ENCODE data around the gene TMIGD2. TPM values are rescaled to one million over a fixed set of nuclear protein-coding genes. Genes with fewer than 3 reads are reported as not detected.
"Not testable (repeated sequence)": the region's sequence is repeated elsewhere in the genome, so short reads cannot be mapped to it uniquely, and the experiment has no call there.

Gene TMIGD2
- polyA plus RNA-seq (2013, experiment 1 of 2; ENCODE audit: insufficient read length) = 0.51 TPM
- 0.20 TPM for polyA plus RNA-seq (2013, experiment 2 of 2; ENCODE audit: insufficient read length)

- no peak for DNase-seq
These were observed at the start of gene TMIGD2 for GRCh38 chr19:4302243-4302640. TSS of gene TMIGD2 (minus strand) at chr19:4302389. CDS start at chr19:4302385, 4 bp downstream.

DNA sequence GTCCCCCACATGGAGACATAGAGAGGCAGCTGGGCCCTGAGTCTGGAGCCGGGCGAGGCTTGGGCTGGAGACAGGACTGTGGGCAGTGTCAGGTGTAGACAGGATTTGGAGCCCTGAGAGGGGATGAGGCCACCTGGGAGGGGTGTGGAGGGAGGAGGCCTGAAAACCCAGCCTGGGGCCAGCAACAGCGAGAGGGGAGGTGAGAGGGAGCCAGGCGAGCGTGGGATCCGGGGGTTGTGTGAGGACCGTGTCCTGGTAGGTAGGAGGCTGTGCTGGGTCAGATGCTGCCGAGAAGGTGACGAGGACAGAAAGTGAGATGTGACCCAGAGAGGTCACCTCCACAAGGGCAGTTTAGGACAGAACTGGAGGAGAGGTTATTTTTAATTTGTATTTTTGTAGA lies 48.5 kb upstream of the TMIGD2 start:
- no peak for DNase-seq

DNA sequence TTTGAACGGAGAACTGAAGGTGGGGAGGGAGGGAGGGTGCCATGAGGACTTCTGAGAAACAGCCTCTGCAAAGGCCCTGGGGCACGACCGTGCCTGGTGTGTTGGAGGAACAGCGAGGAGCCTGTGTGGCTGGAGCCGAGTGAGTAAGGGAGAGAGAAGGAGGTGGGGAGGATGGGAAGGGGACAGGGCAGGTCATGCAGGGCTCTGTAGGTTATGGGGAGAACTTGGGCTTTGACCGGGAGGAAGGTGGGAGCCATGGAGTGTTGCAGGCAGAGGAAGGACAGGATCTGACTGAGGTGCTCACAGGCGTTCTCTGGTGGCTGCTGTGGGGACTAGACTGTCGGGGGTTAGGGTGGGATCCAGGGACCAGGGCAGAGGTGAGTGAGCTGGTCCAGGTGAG lies 47.9 kb upstream of the TMIGD2 start:
- DNase-seq = no peak

- not testable (repeated sequence) for DNase-seq
These were observed 47.0 kb upstream of the TMIGD2 start for GRCh38 chr19:4349225-4349624.

- no peak for DNase-seq
These were observed 45.3 kb upstream of the TMIGD2 start for GRCh38 chr19:4347521-4347920.

DNA sequence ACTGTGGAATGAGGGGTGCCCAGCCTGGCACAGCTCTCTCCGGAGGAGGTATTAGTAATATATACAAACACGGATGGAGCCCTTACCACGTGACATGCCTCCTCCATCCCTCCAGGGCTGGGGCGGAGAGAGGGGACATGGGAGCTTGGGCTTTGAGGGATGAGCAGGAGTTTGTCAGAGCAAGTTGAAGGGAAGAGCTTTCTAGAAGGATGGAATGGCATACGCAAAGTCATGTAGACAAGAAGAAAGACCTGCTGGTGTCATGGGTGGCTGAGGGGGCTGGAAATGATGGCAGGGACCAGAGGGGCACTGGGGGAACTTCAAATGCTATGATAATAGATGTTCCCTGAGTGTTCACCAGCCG lies 43.8 kb upstream of the TMIGD2 start:
- DNase-seq = no peak

DNA sequence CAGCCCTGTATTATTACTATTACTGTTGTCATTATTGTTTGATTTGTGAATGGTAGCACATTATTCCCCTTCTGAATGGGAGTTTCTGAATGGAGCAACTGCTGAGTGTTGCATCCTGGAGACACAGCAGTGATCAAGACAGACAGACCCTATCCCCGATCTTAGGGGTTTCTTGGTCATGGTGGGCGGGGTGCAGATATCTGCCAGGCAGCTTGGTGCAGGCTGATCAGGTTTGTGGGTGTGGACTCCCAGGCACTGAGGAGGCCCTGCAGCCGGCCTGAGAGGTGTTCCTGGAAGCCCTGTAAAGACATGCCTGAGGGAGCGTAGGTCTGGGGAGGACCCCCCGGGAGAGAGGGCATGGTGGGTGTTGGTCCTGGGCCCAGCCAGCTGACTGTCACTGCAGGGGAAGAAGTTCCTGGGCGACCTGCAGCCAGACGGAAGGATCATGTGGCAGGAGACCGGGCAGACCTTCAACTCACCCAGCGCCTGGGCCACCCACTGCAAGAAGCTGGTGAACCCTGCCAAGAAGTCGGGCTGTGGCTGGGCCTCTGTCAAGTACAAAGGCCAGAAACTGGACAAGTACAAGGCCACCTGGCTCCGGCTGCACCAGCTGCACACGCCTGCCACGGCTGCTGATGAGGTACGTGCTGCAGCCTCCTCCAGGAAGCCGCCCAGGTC lies 43.3 kb upstream of the TMIGD2 start:
- no peak for DNase-seq

GRCh38 chr19:4343370-4344307 lies 41.5 kb upstream of the TMIGD2 start, which contains the start of gene MPND:
TSS of gene MPND (plus strand) at chr19:4343562. CDS start at chr19:4343594, 32 bp downstream.
- DNase-seq = peak; percentile 79

DNA sequence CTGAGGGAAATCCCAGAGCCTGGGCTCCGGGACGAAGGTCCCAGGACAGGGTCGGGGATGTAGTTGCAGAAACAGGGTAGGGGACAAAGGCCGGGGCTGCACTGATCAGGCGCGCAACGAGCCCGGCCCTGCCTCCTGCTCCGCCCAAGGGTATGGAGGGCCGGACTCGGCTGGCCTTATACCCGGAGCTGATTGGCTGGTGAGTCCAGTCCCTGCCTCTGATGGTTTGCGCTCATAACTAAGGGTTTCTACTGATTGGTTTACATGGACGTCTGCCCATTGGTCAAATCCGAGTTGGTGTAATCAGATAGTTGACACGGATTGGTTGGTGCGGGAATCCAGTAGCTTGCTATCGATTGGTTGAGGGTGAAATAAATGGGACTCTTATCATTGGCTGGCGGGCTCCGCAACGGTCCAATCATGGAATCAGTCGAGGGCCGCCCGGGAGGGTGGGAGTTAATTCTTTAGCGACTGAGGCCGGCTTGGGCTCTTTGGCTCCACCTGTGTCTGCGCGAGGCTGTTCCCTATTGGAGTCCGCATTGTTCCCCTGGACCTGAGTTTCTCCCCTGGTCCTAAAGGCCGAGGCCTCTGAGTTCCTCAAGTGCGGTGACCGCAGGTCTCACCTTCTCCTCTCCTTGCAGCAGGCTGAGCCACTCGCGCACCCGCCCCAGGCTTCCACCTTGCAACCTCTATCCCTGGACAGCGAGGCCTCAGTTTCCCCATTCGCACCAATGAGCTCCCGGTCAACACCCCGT lies 40.6 kb upstream of the TMIGD2 start:
- peak; percentile 100 for DNase-seq

DNA sequence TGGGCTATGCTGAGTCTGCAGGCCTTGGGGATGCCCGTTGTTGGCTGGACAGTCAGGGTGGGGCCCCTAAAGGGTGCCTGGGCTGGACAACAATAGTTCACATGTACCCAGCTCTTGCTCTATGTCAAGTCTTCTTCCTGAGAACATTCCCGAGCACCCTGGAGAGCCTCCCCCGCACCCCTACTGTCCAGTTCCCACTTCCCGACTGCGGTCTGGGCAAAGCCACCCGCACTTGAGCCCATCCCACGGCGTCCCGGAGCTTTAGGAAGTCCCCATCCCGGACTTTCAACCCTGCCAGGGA lies 40.1 kb upstream of the TMIGD2 start:
- DNase-seq = no peak

DNA sequence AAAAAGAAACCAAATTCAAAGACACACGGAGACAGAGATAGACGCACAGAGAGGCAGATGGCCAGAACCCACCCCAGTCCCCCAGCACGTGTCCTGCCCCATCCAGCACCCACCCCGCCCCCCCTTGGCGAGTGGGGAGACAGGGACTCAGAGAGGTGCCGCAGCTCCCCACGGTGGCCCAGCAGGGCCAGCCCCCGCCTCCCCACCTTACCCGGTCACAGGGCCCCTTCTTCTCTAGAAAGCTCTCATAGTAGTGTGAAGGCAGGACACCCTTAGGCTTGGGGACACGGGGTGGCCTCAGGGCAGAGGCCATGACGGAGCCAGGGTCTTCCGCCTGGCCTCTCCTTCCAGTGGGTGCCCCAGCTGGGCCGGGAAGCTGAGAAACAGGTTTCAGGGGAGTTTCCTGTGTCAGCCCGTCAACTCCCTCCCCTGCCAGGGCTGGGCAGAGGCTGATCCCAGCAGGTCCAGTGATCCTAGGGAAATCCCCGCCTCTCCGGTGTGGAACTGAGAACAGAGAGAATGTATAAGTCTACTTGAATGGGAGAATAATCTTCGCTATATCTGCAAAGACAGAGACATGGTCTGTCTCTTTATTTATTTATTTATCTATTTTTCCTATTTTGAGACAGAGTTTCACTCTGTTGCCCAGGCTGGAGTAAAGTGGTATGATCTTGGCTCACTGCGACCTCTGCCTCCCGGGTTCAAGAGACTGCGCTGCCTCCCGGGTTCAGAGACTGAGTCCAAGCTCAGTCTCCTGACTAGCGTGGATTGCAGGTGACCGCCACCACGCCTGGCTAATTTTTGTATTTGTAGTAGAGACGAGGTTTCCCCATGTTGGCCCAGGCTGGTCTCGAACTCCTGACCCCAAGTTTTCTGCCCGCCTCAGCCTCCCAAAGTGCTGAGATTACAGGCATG lies 36.5 kb upstream of the TMIGD2 start, which contains the start of gene STAP2:
STAP2 (minus strand) TSS at position 387 of the 915 bp plus-strand sequence; CDS start at position 313, 74 bp downstream.
- no peak for DNase-seq

- DNase-seq = peak; percentile 5
These were observed 35.8 kb upstream of the TMIGD2 start for GRCh38 chr19:4337906-4338440.

DNA sequence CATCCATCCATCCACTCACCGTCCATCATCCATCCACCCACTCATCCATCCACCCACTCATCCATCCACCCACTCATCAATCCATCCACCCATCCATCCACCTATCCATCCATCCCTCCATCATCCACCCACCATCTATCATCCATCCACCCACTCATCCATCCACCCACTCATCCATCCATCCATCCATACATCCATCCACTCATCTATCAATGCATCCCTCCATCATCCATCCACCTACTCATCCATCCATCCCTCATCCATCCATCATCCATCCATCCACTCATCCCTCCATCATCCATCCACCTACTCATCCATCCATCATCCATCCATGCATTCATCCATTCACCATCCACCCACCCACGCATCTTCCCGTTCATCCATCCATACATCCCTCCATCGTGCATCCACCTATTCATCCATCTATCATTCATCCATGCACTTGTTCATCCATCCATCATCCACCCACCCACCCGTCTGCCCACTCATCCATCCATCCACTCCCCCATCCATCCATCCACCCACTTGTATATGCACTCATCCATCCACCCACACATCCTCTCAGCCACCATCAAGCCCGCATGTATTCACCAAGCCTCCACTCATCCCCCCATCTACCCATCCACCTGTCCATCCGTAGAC lies 32.9 kb upstream of the TMIGD2 start:
- DNase-seq = no peak

GRCh38 chr19:4329858-4330257 lies 27.7 kb upstream of the TMIGD2 start:
- DNase-seq = no peak

DNA sequence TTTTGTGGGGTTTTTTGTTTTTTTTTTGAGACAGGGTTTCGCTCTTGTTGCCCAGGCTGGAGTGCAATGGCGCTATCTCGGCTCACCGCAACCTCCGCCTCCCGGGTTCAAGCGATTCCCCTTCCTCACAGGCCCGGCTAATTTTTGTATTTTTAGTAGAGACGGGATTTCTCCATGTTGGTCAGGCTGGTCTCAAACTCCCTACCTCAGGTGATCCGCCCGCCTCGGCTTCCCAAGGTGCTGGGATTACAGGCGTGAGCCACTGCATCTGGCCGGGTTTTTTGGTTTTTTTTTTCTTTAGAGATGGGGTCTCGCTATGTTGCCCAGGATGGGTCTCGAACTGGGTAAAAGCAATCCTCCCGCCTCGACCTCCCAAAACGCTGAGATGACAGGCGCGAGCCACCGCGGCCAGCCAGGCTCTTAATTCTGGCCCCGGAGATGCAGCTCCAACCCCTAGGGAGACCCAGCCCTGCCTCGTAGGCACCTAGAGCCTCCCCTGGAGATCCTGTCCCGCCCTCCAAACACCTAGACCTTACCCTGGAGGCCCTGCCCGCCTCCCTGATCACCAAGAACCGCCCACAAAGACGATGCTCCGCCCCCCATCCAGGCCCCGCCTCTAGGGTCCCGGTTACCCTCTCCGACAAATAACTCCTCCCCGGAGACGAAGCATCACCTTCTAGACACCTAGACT lies 26.9 kb upstream of the TMIGD2 start:
- DNase-seq = not testable (repeated sequence)

DNA sequence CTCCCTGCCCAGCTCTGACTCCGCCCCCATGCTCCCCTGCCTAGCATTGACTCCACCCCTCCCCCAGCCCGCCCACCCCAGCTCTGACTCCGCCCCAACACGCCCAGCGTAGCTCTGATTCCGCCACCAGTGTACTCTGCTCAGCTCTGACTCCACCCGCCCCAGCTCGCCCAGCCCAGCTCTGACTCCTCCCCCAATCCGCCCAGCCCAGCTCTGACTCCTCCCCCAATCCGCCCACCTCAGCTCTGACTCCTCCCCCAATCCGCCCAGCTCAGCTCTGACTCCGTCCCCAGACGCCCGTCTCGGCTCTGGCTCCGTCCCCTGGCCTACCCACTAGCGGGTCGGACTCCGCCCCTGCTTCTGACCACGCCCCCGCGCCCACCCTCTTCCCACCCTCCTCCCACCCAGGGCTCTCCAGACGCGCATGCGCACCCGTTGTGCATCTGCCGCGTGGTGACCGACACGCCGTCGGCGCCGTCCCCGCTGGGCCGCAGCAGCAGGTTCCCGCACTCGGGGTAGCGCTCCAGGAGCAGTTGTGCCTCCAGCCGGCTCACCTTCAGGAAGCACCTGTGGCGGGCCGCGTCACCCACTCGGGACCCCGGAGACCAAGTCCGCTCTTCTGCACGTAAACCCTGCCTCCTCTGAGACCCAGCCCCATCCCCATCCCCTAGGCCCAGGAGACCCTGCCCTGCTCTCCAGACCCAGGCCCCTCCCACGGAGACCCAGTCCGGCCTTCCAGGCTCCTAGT lies 26.2 kb upstream of the TMIGD2 start:
- peak; percentile 96 for DNase-seq

- no peak for DNase-seq
These were observed 25.7 kb upstream of the TMIGD2 start for GRCh38 chr19:4327877-4328242.

DNA sequence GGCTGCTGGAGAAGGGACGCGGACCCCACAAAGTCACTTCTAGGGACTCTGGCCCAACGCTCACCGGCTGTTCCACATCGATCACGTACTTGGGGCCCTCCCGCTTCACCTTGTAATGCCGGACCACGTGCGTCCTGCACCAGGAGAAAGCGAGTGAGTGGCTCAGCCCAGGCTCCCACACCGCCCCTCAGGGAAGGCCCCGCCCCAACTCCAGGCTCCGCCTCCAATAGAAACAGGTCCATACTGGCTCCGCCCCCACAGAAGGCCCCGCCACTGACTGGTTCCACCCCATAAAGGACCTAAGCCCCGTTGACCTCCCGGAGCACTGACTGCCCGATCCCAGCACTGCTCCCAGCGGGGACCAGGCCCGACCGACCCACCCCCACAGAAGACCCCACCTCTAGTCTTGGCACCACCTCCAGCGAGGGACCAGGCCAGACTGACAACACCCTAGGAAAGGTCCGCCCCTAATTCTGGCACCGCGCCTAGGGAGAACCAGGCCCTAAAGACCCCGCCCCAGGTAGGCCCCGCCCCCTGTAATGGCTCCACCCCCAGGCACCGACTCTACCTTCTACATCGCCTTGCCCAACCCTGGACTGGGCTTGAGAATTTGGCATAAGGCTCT lies 25.2 kb upstream of the TMIGD2 start:
- peak; percentile 55 for DNase-seq

DNA sequence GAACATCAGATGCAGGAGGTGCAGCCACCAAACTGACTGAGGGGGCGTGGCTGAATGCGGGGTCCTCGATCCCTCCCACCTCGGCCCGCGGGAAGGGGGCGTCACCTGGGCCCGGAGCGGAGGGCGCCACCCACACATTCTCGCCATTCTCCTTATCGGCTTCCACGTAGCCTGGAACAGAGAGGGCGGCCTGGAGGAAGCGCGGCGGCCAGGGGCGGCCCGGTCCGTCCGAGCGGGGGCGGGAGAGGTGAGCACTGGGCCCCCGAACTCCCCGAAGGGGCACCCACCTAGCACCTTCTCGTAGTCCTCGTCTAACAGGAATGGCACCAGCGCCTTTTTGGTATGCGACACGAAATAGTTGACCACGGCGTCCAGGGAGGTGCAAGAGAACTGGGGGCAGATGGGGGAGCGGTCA lies 24.7 kb upstream of the TMIGD2 start:
- DNase-seq = no peak

Measured in fibroblast of skin of abdomen (primary cell).